ENCODE measurements around the gene ILRUN.

DNA sequence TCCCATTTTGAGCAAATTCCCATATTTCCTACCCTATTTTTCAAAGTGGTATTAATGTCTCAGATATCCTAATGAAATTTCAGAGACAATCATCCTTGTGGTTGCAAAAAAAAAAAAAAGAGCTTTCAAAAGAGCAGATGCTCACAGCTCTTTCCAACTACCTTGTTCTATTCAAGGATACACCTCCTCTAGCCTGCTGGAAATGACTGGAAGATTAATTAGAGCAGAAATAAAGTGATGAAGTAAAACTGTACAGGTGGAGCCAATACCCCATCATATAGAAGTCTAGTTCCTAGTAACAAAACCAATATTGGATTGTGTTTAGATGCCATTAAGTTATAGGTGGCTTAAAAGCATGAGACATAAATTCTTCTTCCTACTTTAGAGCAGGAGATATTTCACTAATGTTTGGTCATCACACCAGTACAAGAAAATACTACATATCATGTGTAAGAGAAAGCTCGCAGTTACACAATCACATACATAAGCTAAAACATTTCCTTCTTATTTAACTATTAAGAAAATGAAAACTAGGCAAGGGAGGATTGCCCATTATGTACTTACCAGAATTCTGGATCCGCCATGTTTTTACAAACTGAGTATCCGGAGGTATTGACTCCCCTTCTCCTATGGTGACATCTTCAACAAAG is 42.4 kb downstream of the ILRUN start:
- no peak for TF ChIP-seq EZH2phosphoT487 (IDR thresholded peaks at IDR 0.05; ENCODE audit: insufficient read depth, low read depth)
- no peak for TF ChIP-seq EZH2 (IDR thresholded peaks at IDR 0.05; ENCODE audit: insufficient read depth, poor library complexity, severe bottlenecking)

Measured in GM23248 (cell line).